Parathyroid adenoma (tissue), 2 donors: ENCODE measurements around the gene MTMR6.

Experiments
- H2AFZ ChIP-seq: fragments of 300-600 bp; sonication (generic); one replicate; pipeline ENCODE4 v1.7.0; 2017; ENCODE audit warnings: antibody characterized with exemption, mild to moderate bottlenecking
- H3K27ac ChIP-seq: fragments of 300-600 bp; sonication (generic); one replicate; pipeline ENCODE4 v1.7.0; 2017
- H3K27me3 ChIP-seq: fragments of 300-600 bp; sonication (generic); one replicate; pipeline ENCODE4 v1.7.0; 2017; ENCODE audit warnings: low read length; ENCODE audit not compliant: control insufficient read depth, insufficient read depth
- H3K36me3 ChIP-seq: fragments of 300-600 bp; sonication (generic); one replicate; pipeline ENCODE4 v1.7.0; 2017; ENCODE audit warnings: low read length; ENCODE audit not compliant: control insufficient read depth, insufficient read depth
- H3K4me1 ChIP-seq: fragments of 300-600 bp; sonication (generic); one replicate; pipeline ENCODE4 v1.7.0; 2017; ENCODE audit warnings: control low read depth
- H3K4me2 ChIP-seq: fragments of 300-600 bp; sonication (generic); one replicate; pipeline ENCODE4 v1.7.0; 2017; ENCODE audit warnings: low read length
- H3K4me3 ChIP-seq: fragments of 300-600 bp; sonication (generic); one replicate; pipeline ENCODE4 v1.7.0; 2017; ENCODE audit warnings: low read depth, low read length
- H3K79me2 ChIP-seq: fragments of 300-600 bp; sonication (generic); one replicate; pipeline ENCODE4 v1.7.0; 2017; ENCODE audit warnings: control low read depth
- H3K9ac ChIP-seq: fragments of 300-600 bp; sonication (generic); one replicate; pipeline ENCODE4 v1.7.0; 2017; ENCODE audit warnings: mild to moderate bottlenecking
- H3K9me3 ChIP-seq: fragments of 300-600 bp; sonication (generic); one replicate; pipeline ENCODE4 v1.7.0; 2017; ENCODE audit warnings: low read length; ENCODE audit not compliant: control insufficient read depth
- CTCF ChIP-seq: fragments of 300-600 bp; sonication (generic); IDR thresholded peaks from one replicate; pipeline ENCODE4 v1.7.0; 2017; ENCODE audit warnings: antibody characterized with exemption, mild to moderate bottlenecking
- donor health status: primary hyperparathyroidism.

MTMR6 gene

DNA sequence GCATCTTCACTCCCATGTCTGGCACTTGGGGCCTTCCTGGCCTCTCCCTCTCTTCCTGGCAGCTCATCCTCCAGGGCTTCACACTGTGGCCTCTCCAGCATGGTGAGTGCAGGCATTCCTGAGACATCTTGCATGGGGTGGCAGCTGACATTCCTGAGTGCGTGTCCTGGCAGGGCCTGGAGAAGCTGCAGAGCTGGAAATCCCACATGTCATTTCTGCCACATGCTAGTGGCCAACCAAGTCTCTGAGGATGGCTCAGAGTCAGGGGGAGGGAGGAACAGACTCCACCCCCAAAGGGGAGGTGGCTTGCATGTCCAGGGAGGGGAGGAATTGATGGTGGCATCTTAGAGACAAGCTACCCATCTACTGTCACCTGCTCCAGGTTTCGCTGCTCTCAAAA is 73.6 kb downstream of the MTMR6 start:
- no peaks in the 10 kb centered on the region for H3K27me3 ChIP-seq
- H3K4me2 ChIP-seq, result no peak overlapping the region
- H3K9me3 ChIP-seq, result no peaks in the 10 kb centered on the region
- no peaks in the 10 kb centered on the region for H3K79me2 ChIP-seq
- no peak overlapping the region for H2AFZ ChIP-seq
- no peak overlapping the region for H3K9ac ChIP-seq
- H3K36me3 ChIP-seq, result no peaks in the 10 kb centered on the region
- H3K4me1 ChIP-seq, result no peaks in the 10 kb centered on the region
- no peak overlapping the region for H3K27ac ChIP-seq
- TF ChIP-seq CTCF, result no peak
- H3K4me3 ChIP-seq, result no peak overlapping the region

DNA sequence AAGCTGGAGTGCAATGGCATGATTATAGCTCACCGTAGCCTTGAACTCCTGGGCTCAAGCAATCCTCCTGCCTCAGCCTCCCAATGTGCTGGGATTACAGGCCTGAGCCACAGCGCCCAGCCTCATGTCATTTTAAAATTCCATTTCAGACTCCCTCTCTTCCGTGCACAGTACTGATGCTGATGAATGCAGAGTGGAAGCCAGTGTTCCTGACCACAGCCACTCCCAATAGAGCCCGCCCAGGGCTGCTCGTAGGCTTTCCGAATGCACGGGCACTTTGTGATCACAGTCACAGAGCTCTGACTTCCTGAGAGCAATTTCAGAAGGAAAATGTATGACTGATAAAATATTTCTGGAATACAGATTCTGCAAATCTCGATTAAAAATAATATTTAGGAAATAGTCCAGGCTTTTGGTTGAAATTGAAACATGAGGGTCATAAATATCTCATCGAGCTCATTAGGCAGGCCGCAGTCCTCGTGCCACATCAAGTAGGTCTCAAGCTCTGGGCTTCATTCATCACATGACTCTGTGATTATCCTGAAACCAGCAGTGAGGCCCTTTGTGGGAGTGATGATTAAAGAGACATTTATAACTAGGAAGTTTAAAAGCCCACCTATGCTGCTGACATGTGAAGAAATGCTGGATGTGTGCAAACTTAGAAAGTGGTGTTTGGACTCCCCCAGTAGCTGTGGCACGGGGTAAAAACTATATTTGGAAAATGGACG is 76.3 kb downstream of the MTMR6 start:
- Histone ChIP-seq H3K9me3 (no peaks in the 10 kb centered on the region), H3K4me2 (no peak overlapping the region), H3K4me3 (no peak overlapping the region), H3K9ac (no peak overlapping the region), H3K4me1 (no peaks in the 10 kb centered on the region), H3K79me2 (no peaks in the 10 kb centered on the region), H3K36me3 (no peaks in the 10 kb centered on the region), H3K27me3 (no peaks in the 10 kb centered on the region), H2AFZ (no peak overlapping the region), H3K27ac (no peak overlapping the region)
- no peak for TF ChIP-seq CTCF

- H3K4me3 ChIP-seq, result no peak overlapping the region
- no peak for TF ChIP-seq CTCF
- H2AFZ ChIP-seq, result no peak overlapping the region
- no peaks in the 10 kb centered on the region for H3K36me3 ChIP-seq
- no peak overlapping the region for H3K4me2 ChIP-seq
- no peak overlapping the region for H3K27ac ChIP-seq
- no peaks in the 10 kb centered on the region for H3K9me3 ChIP-seq
- no peak overlapping the region for H3K9ac ChIP-seq
- H3K79me2 ChIP-seq, result no peaks in the 10 kb centered on the region
- no peaks in the 10 kb centered on the region for H3K4me1 ChIP-seq
- H3K27me3 ChIP-seq, result no peaks in the 10 kb centered on the region
Observed at GRCh38 chr13:25207291-25207810, 79.9 kb downstream of the MTMR6 start.

- no peak overlapping the region for H3K9ac ChIP-seq
- no peak overlapping the region for H3K27ac ChIP-seq
- H3K4me3 ChIP-seq, result no peak overlapping the region
- TF ChIP-seq CTCF, result no peak
- no peaks in the 10 kb centered on the region for H3K9me3 ChIP-seq
- no peak overlapping the region for H2AFZ ChIP-seq
- H3K4me1 ChIP-seq, result no peaks in the 10 kb centered on the region
- no peaks in the 10 kb centered on the region for H3K27me3 ChIP-seq
- no peaks in the 10 kb centered on the region for H3K79me2 ChIP-seq
- H3K4me2 ChIP-seq, result no peak overlapping the region
- H3K36me3 ChIP-seq, result no peaks in the 10 kb centered on the region
Observed at GRCh38 chr13:25204863-25205262, 82.4 kb downstream of the MTMR6 start.

- Histone ChIP-seq H3K9me3 (no peaks in the 10 kb centered on the region), H3K4me3 (no peak overlapping the region), H3K27me3 (no peaks in the 10 kb centered on the region), H2AFZ (no peak overlapping the region), H3K79me2 (no peaks in the 10 kb centered on the region), H3K27ac (no peak overlapping the region), H3K36me3 (no peaks in the 10 kb centered on the region), H3K4me2 (no peak overlapping the region), H3K9ac (no peak overlapping the region), H3K4me1 (no peaks in the 10 kb centered on the region)
- TF ChIP-seq CTCF, result no peak
Observed at GRCh38 chr13:25203127-25203740, 84.1 kb downstream of the MTMR6 start.
